Lower leg skin (tissue), 4 donors: ENCODE measurements around the gene HIGD1B. TPM values are rescaled to one million over a fixed set of nuclear protein-coding genes. Genes with fewer than 3 reads are reported as not detected.

Source experiments
- DNase-seq, 2 donors: peaks; one replicate each; pipeline ENCODE4 v3.0.0-alpha.2; 2019; ENCODE audit warnings: low spot score in 2 of 2
- H3K4me3 ChIP-seq: fragments of 200-600 bp; sonication (generic); 2 replicates; pipeline ENCODE4 v1.5.1; 2017; ENCODE audit warnings: mild to moderate bottlenecking, low read depth; ENCODE audit not compliant: poor library complexity, severe bottlenecking
- CTCF ChIP-seq, 3 donors: fragments of 450-650 bp; IDR thresholded peaks; one replicate each; pipeline ENCODE4 v1.5.1; 2016; ENCODE audit warnings: antibody characterized with exemption in 3 of 3, mild to moderate bottlenecking in 3 of 3, moderate library complexity in 2 of 3
- POLR2A ChIP-seq, 2 donors: fragments of 450-650 bp; IDR thresholded peaks; one replicate each; pipeline ENCODE4 v1.6.1; 2016 to 2017; ENCODE audit warnings: antibody characterized with exemption in 2 of 2, mild to moderate bottlenecking in 1 of 2, moderate library complexity in 1 of 2
- WGBS, 2 donors: methylation state at CpG; one replicate each; pipeline ENCODE4 v1.1.5; 2018; 5-methylcytosine and 5-hydroxymethylcytosine counted together
- intact Hi-C: fragments of 100-400 bp; cut with DNase I; formaldehyde crosslinking; loops from one replicate; pipeline ENCODE4 v1.15.0; 2023; ENCODE audit warnings: low total_unique reads
- total RNA-seq, 4 donors: library from RNA; depleted of rRNA; stranded (reverse); fragments of >200 nt; gene quantifications; one replicate each; pipeline ENCODE4 v1.1.0, GENCODE V29; 2016

The HIGD1B gene
- total RNA-seq, 4 donors from 2014 or later = 0.52 TPM; not detected in 3

GRCh38 chr17:44831371-44831770 is 16.3 kb upstream of the HIGD1B start:
- 91 to 92% methylated on average over 12 of the region's 12 CpGs for WGBS, 2 donors
- intact Hi-C loops = no loop called here
- TF ChIP-seq CTCF (IDR thresholded peaks at IDR 0.05) (no peak), POLR2A (IDR thresholded peaks at IDR 0.05) (no peak)
- no peak for DNase-seq
- no peak overlapping the region for H3K4me3 ChIP-seq

- intact Hi-C loops = no loop called here
- H3K4me3 ChIP-seq = no peak overlapping the region
Observed at GRCh38 chr17:44832805-44833204, 14.9 kb upstream of the HIGD1B start.

GRCh38 chr17:44837196-44837595 is 10.5 kb upstream of the HIGD1B start:
- no peak for DNase-seq
- TF ChIP-seq POLR2A (IDR thresholded peaks at IDR 0.05) (no peak), CTCF (IDR thresholded peaks at IDR 0.05) (no peak)
- WGBS, 2 donors = 61 to 62% methylated on average over 2 of the region's 2 CpGs
- intact Hi-C loops = no loop called here
- H3K4me3 ChIP-seq = no peak overlapping the region

More at GRCh38 chr17:44832805-44833204, 14.9 kb upstream of the HIGD1B start:
- DNase-seq = no peak
- WGBS, 2 donors = 74 to 84% methylated on average over 5 of the region's 5 CpGs
- TF ChIP-seq POLR2A (IDR thresholded peaks at IDR 0.05) (no peak), CTCF (IDR thresholded peaks at IDR 0.05) (no peak)

- no peak overlapping the region for H3K4me3 ChIP-seq
- no peak for TF ChIP-seq POLR2A (IDR thresholded peaks at IDR 0.05)
- TF ChIP-seq CTCF (IDR thresholded peaks at IDR 0.05) = no peak
- intact Hi-C loops = no loop called here
- DNase-seq = no peak
- 78 to 83% methylated on average over 4 of the region's 4 CpGs for WGBS, 2 donors
Observed at GRCh38 chr17:44840274-44840673, 7.4 kb upstream of the HIGD1B start.

GRCh38 chr17:44840936-44841335 is 6.7 kb upstream of the HIGD1B start:
- no peak overlapping the region for H3K4me3 ChIP-seq
- intact Hi-C loops = no loop called here
- no peak for TF ChIP-seq CTCF (IDR thresholded peaks at IDR 0.05)
- 81 to 83% methylated on average over 3 of the region's 3 CpGs for WGBS, 2 donors
- no peak for DNase-seq

GRCh38 chr17:44842748-44843147 is 4.9 kb upstream of the HIGD1B start:
- intact Hi-C loops = no loop called here
- DNase-seq = no peak
- H3K4me3 ChIP-seq = no peak overlapping the region
- WGBS, 2 donors = 39 to 44% methylated on average over 5 of the region's 5 CpGs
- TF ChIP-seq POLR2A (IDR thresholded peaks at IDR 0.05) = no peak
- TF ChIP-seq CTCF (IDR thresholded peaks at IDR 0.05) = no peak
